Activated CD4-positive, CD25-positive, alpha-beta regulatory T cell (primary cell): Measurements from ENCODE around the gene MOCOS.
"Not testable (repeated sequence)": the region's sequence is repeated elsewhere in the genome, so short reads cannot be mapped to it uniquely, and the experiment has no call there.

Experiments used
- DNase-seq, 4 experiments: peaks; one replicate each; lab custom pipeline; 2025; lab: John Stamatoyannopoulos, UW

The MOCOS gene

DNA sequence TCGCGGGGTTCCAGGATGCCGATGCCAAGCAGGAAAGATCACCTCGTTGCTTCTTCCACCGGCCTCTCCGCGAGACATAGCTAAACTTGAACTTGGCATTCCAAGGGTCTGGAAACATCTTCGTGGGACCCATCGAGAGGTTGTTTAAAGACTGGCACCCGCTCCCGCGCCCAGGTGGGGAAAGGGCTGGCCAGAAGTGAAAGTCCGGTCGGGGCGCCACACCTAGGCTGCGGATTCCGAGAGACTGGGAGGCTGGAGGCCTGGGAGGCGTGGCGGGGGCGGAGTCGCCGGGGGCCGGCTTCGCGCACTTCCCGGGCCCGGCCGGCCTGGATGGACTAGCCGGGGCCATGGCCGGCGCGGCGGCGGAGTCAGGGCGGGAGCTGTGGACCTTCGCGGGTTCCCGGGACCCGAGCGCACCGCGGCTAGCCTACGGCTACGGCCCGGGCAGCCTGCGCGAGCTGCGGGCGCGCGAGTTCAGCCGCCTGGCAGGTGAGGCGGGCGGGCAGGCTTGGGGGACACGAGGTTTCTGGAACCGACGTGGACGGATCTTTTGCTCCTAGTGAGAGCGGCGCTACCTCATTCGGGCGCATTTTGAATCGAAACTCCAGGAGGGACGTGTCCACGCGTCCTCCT is at the start of gene MOCOS:
Gene MOCOS, plus strand, starts transcription at position 305 of the 633 bp plus-strand sequence. Its CDS starts 43 bp downstream, at position 348.
- peak; percentile 2 to 7 (median 4) for DNase-seq

GRCh38 chr18:36139245-36139644 is 48.1 kb upstream of the MOCOS start:
- no peak for DNase-seq

GRCh38 chr18:36141576-36141975 is 45.7 kb upstream of the MOCOS start:
- no peak for DNase-seq

DNA sequence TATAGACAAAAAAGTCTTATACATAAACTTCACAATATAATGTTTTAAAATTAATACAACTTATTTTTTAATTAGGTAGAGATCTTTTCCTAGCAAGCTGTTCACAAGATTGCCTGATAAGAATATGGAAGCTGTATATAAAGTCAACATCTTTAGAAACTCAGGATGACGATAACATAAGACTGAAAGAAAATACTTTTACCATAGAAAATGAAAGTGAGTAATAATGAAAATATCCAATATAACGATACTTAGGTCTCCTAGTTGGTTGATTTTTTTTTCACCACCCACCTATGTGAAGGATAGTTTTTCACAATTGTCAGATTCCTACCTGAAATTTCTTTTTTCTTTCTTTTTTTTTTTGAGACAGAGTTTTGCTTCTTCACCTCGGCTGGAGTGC is 44.5 kb upstream of the MOCOS start:
- no peak for DNase-seq

DNA sequence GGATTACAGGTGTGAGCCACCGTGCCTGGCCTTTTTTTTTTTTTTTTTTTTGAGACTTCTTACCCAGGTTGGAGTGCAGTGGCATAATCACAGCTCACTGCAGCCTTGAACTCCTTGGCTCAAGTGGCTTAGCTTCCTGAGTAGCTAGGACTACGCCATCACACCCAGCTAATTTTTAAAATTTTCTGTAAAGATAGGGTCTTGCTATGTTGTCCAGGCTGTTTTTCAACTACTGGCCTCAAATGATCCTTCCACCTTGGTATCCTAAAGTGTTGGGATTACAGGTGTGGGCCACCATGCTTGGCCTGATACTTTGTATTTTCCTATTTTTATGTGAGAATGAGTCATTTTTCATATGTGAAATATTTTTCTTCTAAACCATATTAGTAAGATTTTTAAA is 43.9 kb upstream of the MOCOS start:
- no peak for DNase-seq

DNA sequence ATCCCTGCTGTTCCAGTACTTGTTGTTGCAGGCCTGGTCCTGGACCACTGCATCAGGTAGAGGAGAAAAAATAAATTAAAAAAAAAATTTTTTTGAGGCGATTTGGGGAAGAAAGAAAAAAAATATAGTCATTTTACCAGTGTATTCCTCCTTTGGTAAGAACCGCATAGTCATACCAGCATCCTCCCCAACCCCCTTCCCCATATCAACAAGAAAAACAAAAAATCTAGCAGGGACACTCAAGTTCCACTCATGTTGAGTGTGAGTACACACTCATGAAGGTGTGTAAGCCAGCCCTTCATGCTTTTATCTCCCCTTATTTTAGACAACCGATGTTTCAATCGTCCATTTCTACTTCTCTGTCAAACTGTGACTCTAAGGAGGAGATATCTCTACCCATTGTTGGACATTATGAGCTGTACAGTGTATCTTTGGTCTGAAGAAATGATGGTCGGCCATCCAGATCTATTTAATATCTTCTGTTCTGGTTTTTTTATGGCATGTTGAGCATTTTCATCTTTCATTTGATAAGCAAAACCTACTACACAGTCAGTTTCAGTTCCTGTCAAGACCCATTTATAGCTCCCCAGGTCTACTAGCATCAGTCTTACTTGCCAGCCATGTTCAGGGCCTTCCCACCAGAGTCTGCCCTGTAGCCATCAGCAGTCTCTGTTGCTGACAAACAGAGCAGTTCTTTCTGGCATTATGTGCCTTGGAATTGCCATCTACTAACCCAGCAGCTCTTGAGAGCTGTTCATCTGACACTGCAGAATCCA is 37.6 kb upstream of the MOCOS start:
- DNase-seq: no peak

- DNase-seq: no peak
These were observed 34.5 kb upstream of the MOCOS start for GRCh38 chr18:36152781-36153180.

- no peak for DNase-seq
These were observed 34.1 kb upstream of the MOCOS start for GRCh38 chr18:36153203-36153602.

GRCh38 chr18:36153771-36154170 is 33.5 kb upstream of the MOCOS start:
- DNase-seq: no peak

GRCh38 chr18:36155851-36156757 is 31.2 kb upstream of the MOCOS start:
- DNase-seq: no peak

DNA sequence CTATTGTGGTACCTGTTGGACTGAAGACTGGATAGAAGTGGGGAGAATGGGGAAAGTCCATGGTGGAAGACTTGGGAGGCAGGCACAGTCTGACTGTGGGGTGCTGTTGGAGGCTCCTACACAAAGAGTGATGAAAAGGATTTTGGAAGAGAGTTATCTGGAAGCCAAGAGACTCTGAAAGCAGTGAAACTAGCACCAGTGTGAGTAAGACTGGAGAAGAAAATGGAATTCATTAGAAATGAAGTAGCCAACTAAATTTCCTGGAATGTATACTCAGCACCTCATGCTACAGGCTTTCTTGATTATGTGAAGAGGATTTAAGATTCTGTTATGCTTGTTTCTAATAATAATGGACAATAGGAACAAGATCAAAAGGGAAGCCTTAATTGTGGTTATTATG is 29.9 kb upstream of the MOCOS start:
- no peak for DNase-seq

DNA sequence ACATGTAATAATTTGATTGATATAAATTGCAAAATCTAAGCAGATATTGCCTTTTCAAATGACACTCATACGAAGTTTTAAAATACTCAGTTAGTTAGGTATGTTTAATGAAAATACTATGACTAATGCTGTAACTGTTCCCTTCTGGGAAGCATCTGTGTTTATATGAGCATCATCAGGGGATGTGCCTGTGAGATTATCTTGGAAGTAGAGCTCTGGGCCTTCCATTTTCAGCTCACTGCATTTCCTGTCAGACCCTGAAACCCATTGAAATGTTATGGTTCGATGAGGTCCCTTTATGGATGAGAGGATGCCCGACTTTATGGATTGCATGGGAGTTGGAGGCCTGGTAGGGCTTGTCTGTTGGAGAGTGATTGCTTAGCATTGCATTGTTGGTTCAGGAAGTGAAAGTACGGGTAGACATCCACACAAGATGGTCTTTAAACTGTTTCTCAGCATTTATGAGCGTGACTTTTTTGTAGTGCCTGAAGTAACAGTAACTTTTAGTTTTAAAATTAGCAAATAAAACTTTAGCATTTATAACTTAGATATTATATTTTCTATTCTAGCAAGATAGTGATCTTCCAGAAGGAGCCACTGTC is 28.9 kb upstream of the MOCOS start:
- DNase-seq: no peak

DNA sequence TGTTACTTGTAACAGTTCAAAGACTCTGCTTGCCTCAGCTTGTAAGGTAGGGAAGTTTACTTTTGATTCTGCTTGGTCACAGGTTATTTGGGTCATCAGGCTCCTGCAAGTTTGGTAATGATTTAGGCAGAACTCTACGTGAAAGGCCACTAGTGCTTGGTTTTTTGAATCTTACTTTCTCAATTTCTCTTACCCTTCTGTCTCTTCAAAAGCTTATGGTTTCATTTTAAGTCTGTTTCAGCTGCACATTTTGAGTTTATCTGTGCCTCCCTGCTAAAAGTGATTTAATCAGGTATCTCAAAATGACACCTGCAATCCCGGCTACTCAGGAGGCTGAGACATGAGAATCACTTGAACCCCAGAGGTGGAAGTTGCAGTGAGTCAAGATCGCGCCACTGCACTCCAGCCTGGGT is 26.3 kb upstream of the MOCOS start:
- no peak for DNase-seq

DNA sequence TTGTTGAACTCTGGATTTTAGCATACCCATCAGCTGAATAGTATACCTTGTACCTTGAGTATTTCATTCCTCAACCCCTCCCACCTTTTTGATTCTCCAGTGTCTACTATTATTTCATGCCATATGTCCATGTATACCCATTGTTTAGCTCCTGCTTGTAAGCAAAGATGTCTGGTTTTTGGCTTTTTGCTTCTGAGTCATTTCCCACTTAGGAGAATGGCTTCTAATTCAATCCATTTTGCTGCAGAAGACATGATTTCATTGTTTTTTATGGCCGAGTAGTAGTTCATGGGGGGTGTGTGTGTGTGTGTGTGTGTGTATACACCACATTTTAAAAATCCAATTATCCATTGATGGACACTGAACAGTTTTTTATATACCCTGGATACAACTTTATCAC is 24.3 kb upstream of the MOCOS start:
- no peak for DNase-seq

GRCh38 chr18:36167692-36168218 is 19.5 kb upstream of the MOCOS start:
- no peak for DNase-seq

DNA sequence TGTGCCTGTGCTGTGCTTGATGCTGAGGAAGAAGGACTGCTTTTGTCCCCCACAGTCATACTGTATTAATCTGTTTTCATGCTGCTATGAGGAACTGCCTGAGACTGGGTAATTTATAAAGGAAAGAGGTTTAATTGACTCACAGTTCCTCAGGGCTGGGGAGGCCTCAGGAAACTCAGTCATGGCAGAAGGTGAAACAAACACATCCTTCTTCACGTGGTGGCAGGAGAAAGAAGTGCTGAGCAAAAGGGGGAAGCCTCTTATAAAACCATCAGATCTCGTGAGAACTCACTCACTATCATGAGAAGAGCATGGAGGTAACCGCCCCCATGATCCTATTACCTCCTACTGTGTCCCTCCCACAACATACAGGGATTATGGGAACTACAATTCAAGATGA is 19.0 kb upstream of the MOCOS start:
- not testable (repeated sequence) for DNase-seq

DNA sequence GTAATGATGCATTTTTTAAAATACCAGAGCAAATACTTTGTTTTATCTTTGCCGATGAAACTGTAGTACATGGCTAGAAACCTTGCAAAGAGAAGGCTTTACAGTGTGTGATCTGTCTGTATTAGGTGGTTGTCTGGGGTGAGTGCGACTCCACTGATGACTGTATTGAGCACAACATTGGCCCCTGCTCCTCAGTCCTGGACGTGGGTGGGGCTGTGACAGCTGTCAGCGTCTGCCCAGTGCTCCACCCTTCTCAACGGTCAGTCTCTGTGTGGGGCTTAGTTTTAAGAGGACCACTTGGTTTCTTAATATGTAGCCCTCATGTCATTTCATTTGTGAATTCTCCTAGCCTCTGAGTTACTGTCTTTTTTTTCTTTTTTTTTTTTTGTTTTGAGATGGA is 17.4 kb upstream of the MOCOS start:
- DNase-seq: no peak

- DNase-seq: no peak
These were observed 11.8 kb upstream of the MOCOS start for GRCh38 chr18:36175481-36175880.

- DNase-seq: no peak
These were observed 11.1 kb upstream of the MOCOS start for GRCh38 chr18:36176177-36176584.

- no peak for DNase-seq
These were observed 10.6 kb upstream of the MOCOS start for GRCh38 chr18:36176711-36177110.

GRCh38 chr18:36177913-36178312 is 9.4 kb upstream of the MOCOS start:
- DNase-seq: no peak
